Measurements from ENCODE around the gene RDH5.

DNA sequence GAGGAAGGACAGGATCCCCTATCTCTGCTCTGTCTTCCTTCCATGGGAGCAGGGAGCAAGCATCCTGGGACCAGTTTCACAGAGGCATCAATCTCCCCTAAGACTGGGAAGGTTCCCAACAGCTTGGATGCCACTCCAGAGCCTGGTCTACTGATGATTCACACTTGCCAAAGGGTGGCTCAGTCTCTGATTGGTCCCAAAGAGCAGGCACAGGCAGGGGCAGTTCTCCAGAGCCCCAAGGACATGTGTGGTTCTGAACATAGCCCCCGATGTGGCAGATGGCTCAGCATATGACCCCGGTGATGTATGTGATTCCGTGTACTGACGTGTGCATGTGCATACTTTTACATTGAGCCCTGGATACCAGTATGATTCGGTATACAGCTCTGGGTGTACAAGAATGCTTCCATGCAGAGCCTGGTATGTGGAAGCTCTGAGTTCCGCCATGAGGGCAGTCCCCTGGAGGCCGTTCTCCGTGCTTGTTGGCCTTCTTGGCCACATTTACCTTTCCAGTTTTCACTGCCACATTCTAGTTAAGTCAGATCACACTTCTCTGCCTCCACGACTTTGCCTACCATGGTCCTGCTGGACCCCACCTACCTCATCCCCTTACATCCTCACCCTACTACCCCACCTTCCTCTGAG, 33.7 kb upstream of the RDH5 start:
- TF ChIP-seq FOXA1 (IDR thresholded peaks at IDR 0.05) = no peak
- no peak for TF ChIP-seq SP1 (IDR thresholded peaks at IDR 0.05)
- no peak for TF ChIP-seq SUZ12 (IDR thresholded peaks at IDR 0.05)

Data from HEK293T (cell line).